Aorta (tissue), 5 donors: ENCODE measurements around the gene TOP2B. TPM values are rescaled to one million over a fixed set of nuclear protein-coding genes. Genes with fewer than 3 reads are reported as not detected.

Experiments used
- ATAC-seq: fragments of 200-7000 bp; cut with Tn5 transposase; one replicate; pipeline ENCODE4 v1.9.1; 2022; ENCODE audit warnings: moderate library complexity; ENCODE audit not compliant: low FRiP score
- DNase-seq, 2 donors: peaks; one replicate each; pipeline ENCODE4 v3.0.0-alpha.2; 2020
- H3K27ac ChIP-seq, 2 donors: one replicate each; pipeline ENCODE4 v1.5.1; 2013; ENCODE audit warnings: low read length in 2 of 2, mild to moderate bottlenecking in 2 of 2, moderate library complexity in 2 of 2, control low read depth in 1 of 2, inconsistent platforms in 1 of 2, low read depth in 1 of 2
- H3K27me3 ChIP-seq, 2 donors: one replicate each; pipeline ENCODE4 v1.6.1; 2013; ENCODE audit warnings: control low read depth in 1 of 2, low read length in 1 of 2, mild to moderate bottlenecking in 1 of 2, moderate library complexity in 1 of 2; ENCODE audit not compliant: insufficient read depth in 2 of 2, control insufficient read depth in 1 of 2
- H3K36me3 ChIP-seq, 2 donors: one replicate each; pipeline ENCODE4 v1.6.1; 2013; ENCODE audit warnings: control low read depth in 1 of 2, low read length in 1 of 2, mild to moderate bottlenecking in 1 of 2; ENCODE audit not compliant: insufficient read depth in 2 of 2, control insufficient read depth in 1 of 2
- H3K4me1 ChIP-seq, 2 donors: one replicate each; pipeline ENCODE4 v1.6.1; 2013; ENCODE audit warnings: low read length in 2 of 2, control low read depth in 1 of 2, mild to moderate bottlenecking in 1 of 2, moderate library complexity in 1 of 2; ENCODE audit not compliant: insufficient read depth in 2 of 2, control insufficient read depth in 1 of 2
- H3K4me3 ChIP-seq, 2 donors: one replicate each; pipeline ENCODE4 v1.5.1; 2013; ENCODE audit warnings: low read length in 2 of 2, control low read depth in 1 of 2, mild to moderate bottlenecking in 1 of 2
- H3K9me3 ChIP-seq: one replicate; pipeline ENCODE4 v1.6.1; 2013; ENCODE audit warnings: mild to moderate bottlenecking, low read length; ENCODE audit not compliant: control insufficient read depth
- WGBS, 2 donors: extraction: QIAGEN DNeasy Blood & Tissue Kit; methylation state at CpG; one replicate each; pipeline ENCODE4 v1.1.7; 2013; 5-methylcytosine and 5-hydroxymethylcytosine counted together
- intact Hi-C, 2 donors: fragments of 100-400 bp; cut with DNase I; formaldehyde crosslinking; loops; one replicate each; pipeline versions ENCODE4 v1.14.2 to v1.15.0; 2022
- polyA plus RNA-seq, 2 donors: library from polyadenylated mRNA; stranded (reverse); fragments of 200-250 nt; gene quantifications; one replicate each; pipeline ENCODE4 v1.2.3, GENCODE V29; 2013
- total RNA-seq, 2 donors: library from RNA; stranded (reverse); fragmentation: NEBNext Ultra II Directional; extraction: Animal tissue kit (Norgen Biotek cat#: 25700); gene quantifications; one replicate each; pipeline ENCODE4 v1.2.1, GENCODE V29; 2021
- donor health status: healthy with polysubstance abuse.
- donor health status: Bipolar disorder and iron deficiency.
- donor health status: DM: no; HTN: no; CAD: no.
- donor health status: DM: no; HTN: no; CAD: no.
- donor health status: DM: yes; HTN: yes; CAD: no.

TOP2B gene
- total and polyA plus RNA-seq, 4 donors, result 28.8 to 98.3 (median 71.1) TPM

DNA sequence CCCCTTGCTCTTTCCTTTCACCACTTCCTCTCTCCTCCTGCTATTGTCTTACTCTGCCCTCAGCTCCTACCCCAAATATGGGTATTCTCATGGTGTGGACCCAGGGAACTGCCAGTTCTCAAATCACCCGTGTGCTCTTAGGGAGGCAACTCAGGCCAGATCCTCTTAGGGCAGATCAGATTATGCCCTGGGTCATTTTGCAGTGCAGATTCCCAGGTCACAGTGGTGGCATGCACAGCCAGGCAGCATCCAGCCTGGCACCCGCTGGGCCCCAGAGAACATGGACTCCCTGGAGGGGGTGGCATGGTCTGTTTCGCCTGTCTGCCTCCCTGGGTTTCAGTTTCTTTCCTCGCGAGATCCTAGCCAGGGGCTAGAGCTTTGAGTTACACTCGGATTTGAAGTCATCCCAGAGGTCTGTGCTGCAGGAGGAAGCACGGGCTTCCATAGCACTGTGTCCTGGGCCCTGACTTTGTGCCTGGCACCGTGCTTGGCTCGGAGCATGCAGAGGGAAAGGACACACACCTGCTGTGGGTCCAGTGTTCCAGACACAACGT lies 96.1 kb downstream of the TOP2B start:
- H3K4me1 ChIP-seq, result no peaks in the 10 kb centered on the region
- WGBS, 2 donors, result 82 to 90% methylated on average over 10 of the region's 10 CpGs
- H3K4me3 ChIP-seq, result no peak overlapping the region
- H3K36me3 ChIP-seq, result no peaks in the 10 kb centered on the region
- intact Hi-C loops, result no loop called here
- no peak overlapping the region for H3K27ac ChIP-seq
- H3K27me3 ChIP-seq, result no peaks in the 10 kb centered on the region
- no peak for DNase-seq
- no peak for ATAC-seq
- H3K9me3 ChIP-seq, result no peaks in the 10 kb centered on the region

DNA sequence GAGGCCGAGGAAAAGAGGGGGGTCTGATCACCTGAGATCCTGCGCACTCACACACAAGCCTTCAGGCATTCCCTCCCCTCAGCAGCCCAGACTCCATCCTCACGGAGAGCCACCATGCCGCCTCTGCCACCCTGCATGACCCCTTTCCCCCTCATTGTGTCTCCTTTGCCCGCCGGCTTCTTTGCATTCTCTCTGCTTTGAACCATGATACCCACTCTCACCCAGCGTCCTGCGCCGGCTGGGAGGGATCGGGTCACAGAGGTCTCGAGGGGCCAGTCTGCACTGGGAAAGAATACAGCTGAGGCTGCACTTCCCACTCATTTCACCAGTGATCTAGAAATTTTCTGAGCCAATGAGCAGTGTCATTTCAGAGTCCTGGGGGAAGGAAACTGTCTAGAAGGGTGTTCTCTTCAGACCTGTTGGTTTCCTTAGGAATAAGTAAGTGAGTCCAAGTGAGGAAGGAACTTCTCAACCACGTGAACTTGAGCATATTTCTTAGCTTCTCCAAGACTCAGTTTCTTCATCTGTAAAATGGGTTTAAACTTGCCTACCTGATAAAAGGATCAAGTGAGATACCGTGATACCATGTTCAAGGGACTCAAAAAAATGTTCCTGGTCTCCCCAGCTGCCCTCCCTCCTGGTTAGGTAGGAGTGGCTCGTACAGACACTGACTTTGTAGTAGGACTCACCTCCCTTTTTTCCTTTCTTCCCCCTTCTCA lies 96.7 kb downstream of the TOP2B start:
- no peak overlapping the region for H3K27ac ChIP-seq
- 96 to 97% methylated on average over 14 of the region's 14 CpGs for WGBS, 2 donors

DNA sequence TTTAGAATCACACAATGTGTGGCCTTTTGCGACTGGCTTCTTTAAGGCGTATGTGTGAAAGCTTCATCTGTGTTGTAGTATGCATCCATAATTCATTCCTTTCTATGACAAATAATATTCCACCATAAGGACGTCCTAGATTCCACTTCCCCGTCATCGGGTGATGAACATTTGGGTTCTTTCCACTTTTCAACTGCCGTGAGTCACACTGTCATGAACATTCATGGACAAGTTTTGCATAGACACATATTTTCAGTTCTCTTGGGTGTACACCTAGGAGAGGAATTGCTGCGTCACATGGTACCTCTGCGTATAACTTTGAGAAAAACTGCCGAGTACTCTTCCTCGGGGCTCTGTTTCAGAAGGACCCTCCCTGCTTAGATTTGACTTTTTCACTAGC lies 97.3 kb downstream of the TOP2B start:
- whole genome bisulfite sequencing, 2 donors, result 86 to 89% methylated on average over 10 of the region's 10 CpGs
- DNase-seq (no peak), ATAC-seq (no peak)
- no peak overlapping the region for H3K4me3 ChIP-seq
- no peaks in the 10 kb centered on the region for H3K4me1 ChIP-seq
- intact Hi-C loops, result no loop called here
- H3K9me3 ChIP-seq, result no peaks in the 10 kb centered on the region
- no peaks in the 10 kb centered on the region for H3K27me3 ChIP-seq
- H3K36me3 ChIP-seq, result no peaks in the 10 kb centered on the region
- no peak overlapping the region for H3K27ac ChIP-seq

More for the DNA sequence above, 96.7 kb downstream of the TOP2B start:
- intact Hi-C loops, result no loop called here
- ATAC-seq, result no peak
- Histone ChIP-seq H3K9me3 (no peaks in the 10 kb centered on the region), H3K27me3 (no peaks in the 10 kb centered on the region), H3K4me3 (no peak overlapping the region), H3K36me3 (no peaks in the 10 kb centered on the region), H3K4me1 (no peaks in the 10 kb centered on the region)
- no peak for DNase-seq

DNA sequence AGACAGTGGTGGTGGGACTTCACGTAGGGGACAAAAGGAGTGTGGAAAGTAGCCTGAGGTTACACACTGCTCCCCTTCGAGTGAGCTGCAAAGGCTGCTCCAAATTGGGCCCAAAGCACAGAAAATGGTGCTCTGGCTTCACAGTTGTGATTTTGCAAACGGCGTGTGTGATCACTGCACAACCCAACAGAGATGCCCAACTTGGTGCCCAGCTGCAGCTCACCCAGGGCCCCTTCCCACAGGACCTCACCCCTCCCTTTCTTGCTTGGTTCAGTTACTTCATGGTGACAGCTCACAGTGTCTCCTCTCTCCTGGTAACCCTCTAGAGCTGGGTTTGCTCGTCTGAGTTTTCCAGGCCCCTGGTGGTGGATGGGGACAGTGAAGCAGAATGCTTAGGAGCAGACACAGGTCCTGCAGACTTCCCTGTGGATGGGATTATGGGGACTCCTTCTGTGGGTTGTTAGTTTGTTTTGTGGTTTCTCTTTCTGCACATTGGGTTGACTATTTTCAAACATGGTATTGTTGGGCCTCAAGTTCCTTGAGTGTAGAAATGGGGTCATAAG lies 98.3 kb downstream of the TOP2B start:
- Histone ChIP-seq H3K4me3 (no peak overlapping the region), H3K36me3 (no peaks in the 10 kb centered on the region), H3K27ac (no peak overlapping the region), H3K27me3 (no peaks in the 10 kb centered on the region), H3K4me1 (no peaks in the 10 kb centered on the region), H3K9me3 (no peaks in the 10 kb centered on the region)
- DNase-seq, result no peak
- WGBS, 2 donors, result 83 to 84% methylated on average over 5 of the region's 5 CpGs
- intact Hi-C loops, result no loop called here
- ATAC-seq, result no peak

DNA sequence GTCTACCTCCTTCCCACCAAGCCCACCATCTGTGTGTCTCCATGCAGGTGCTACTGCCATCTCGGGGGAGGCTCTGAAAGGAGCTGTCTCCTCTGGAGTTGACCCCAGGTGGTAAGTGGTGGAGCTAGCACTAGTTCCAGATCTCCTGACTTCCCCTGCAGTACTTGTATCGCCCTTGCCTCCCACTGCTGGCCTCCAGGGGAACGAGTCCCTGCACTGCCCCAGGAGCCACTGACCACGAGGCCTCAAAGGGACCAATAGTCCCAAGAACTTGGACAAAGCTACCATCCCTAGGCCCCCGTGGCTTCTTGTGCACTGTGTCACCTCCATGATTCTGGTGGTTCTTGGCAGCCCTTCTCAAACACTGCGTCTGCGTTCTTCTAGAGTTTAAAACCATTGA lies 98.9 kb downstream of the TOP2B start:
- Histone ChIP-seq H3K4me1 (no peaks in the 10 kb centered on the region), H3K36me3 (no peaks in the 10 kb centered on the region), H3K27ac (no peak overlapping the region), H3K4me3 (no peak overlapping the region), H3K27me3 (no peaks in the 10 kb centered on the region), H3K9me3 (no peaks in the 10 kb centered on the region)
- DNase-seq (no peak), ATAC-seq (no peak)
- intact Hi-C loops, result no loop called here
- WGBS, 2 donors, result 95 to 97% methylated on average over 7 of the region's 7 CpGs

DNA sequence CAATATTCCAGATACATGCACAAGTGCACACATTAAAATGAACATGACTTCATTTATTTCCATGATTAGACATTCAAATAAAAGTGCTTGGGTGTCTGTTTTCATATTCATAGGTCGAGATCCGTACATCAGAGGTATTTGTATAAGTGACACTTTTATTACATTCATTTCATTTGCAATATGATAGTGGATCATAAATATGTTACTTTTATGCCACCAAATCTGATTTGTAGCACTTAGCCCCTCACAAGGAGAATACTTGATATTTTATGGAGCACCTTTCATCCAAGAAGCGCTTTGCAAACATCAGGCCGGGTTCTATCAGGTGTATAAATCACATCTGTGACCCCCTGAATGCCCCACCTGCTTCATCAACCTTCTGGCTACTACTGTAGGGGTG lies 100.6 kb downstream of the TOP2B start:
- no peak for DNase-seq
- no peak overlapping the region for H3K4me3 ChIP-seq
- intact Hi-C loops, result no loop called here
- H3K4me1 ChIP-seq, result no peaks in the 10 kb centered on the region
- WGBS, 2 donors, result 97% methylated on average over 4 of the region's 4 CpGs
- H3K27ac ChIP-seq, result no peak overlapping the region
- no peaks in the 10 kb centered on the region for H3K27me3 ChIP-seq
- H3K9me3 ChIP-seq, result no peaks in the 10 kb centered on the region
- H3K36me3 ChIP-seq, result no peaks in the 10 kb centered on the region
- no peak for ATAC-seq

DNA sequence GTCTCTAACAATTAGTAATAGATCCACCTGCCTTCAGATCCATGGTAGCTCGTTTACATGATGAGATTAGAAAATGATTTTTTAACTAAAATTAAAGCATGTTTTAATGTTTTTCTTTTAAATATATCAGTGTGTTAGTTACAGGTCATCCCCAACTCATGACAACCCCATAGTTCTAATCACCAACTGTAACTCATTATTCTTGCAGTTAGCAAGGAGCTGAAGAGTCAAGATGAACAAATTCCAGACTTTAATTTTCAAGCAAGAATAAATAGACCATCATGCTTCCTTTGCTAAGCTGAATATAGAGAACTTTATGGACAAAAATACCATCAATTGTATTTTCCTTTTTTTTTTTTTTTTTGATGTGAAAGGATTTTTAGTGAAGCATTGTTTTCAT lies 101.1 kb downstream of the TOP2B start:
- WGBS, 2 donors, result 90 to 97% methylated on average over 1 of the region's 1 CpG
- no peaks in the 10 kb centered on the region for H3K36me3 ChIP-seq
- H3K4me1 ChIP-seq, result peaks cover 0 to 3% of the 10 kb centered on the region in 2 donors
- DNase-seq (no peak), ATAC-seq (no peak)
- H3K9me3 ChIP-seq, result no peaks in the 10 kb centered on the region
- no peak overlapping the region for H3K4me3 ChIP-seq
- intact Hi-C loops, result no loop called here
- no peaks in the 10 kb centered on the region for H3K27me3 ChIP-seq
- no peak overlapping the region for H3K27ac ChIP-seq

DNA sequence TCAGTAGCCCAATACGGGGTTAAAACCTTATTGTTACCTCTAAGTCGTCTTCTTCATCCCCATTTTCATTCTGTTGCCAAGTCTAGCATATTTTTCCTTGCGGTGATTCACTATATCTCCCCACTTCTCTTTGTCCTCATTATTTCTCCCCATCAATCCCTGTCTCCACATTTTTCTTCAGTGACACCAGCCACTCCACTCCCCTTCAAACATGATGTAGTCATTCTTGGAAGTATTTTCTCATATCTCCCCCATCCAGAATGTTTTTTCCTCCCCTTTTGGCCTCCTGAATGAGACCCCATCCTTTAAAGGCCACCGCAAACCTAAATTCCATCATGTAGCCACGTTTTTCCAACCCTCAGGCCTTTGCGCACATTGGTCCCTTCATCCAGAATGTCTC lies 105.9 kb downstream of the TOP2B start:
- 70 to 78% methylated on average over 6 of the region's 6 CpGs for WGBS, 2 donors
- H3K4me1 ChIP-seq, result peaks cover 0 to 20% of the 10 kb centered on the region in 2 donors
- H3K27me3 ChIP-seq, result no peaks in the 10 kb centered on the region
- intact Hi-C loops, result no loop called here
- no peak overlapping the region for H3K4me3 ChIP-seq
- no peaks in the 10 kb centered on the region for H3K9me3 ChIP-seq
- ATAC-seq, result no peak
- no peak overlapping the region for H3K27ac ChIP-seq
- H3K36me3 ChIP-seq, result no peaks in the 10 kb centered on the region
- DNase-seq, result no peak

DNA sequence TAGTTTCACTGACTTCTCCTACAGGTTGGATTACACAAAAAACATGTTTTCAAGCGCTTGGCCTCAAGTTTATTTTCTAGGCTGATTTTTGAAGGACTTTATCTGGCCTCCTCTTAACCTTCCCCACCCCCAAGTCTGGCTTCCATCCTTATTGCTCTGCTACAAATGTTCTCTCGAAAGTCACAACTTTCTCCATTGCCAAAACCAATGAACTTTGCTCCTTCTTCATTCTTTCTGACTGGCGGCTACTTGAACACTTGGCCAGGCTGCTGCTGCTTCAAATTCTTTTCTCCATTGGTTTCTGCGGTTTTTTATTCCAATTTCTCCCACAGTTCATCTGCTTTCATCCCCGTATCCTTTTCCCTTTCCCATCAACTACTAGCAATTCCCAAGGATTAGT lies 106.6 kb downstream of the TOP2B start:
- Histone ChIP-seq H3K27ac (no peak overlapping the region), H3K27me3 (no peaks in the 10 kb centered on the region), H3K36me3 (no peaks in the 10 kb centered on the region), H3K4me3 (no peak overlapping the region), H3K9me3 (no peaks in the 10 kb centered on the region), H3K4me1 (peaks cover 0 to 20% of the 10 kb centered on the region in 2 donors)
- no peak for DNase-seq
- ATAC-seq, result peak; percentile 49
- intact Hi-C loops, result no loop called here
- WGBS, 2 donors, result 18 to 20% methylated on average over 5 of the region's 5 CpGs
